ENCODE results near the gene NR0B2.

NR0B2 gene

DNA sequence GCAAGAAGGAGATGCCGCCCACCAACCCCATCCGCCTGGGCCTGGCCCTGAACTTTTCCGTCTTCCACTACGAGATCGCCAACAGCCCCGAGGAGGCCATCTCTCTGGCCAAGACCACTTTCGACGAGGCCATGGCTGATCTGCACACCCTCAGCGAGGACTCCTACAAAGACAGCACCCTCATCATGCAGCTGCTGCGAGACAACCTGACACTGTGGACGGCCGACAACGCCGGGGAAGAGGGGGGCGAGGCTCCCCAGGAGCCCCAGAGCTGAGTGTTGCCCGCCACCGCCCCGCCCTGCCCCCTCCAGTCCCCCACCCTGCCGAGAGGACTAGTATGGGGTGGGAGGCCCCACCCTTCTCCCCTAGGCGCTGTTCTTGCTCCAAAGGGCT is 50.1 kb downstream of the NR0B2 start:
- H3K4me3 ChIP-seq (ENCODE audit: control insufficient read depth, low read depth, low read length) = no peak overlapping the region
- no peak for DNase-seq (ENCODE audit: low read depth)
- TF ChIP-seq, protein P1, sequence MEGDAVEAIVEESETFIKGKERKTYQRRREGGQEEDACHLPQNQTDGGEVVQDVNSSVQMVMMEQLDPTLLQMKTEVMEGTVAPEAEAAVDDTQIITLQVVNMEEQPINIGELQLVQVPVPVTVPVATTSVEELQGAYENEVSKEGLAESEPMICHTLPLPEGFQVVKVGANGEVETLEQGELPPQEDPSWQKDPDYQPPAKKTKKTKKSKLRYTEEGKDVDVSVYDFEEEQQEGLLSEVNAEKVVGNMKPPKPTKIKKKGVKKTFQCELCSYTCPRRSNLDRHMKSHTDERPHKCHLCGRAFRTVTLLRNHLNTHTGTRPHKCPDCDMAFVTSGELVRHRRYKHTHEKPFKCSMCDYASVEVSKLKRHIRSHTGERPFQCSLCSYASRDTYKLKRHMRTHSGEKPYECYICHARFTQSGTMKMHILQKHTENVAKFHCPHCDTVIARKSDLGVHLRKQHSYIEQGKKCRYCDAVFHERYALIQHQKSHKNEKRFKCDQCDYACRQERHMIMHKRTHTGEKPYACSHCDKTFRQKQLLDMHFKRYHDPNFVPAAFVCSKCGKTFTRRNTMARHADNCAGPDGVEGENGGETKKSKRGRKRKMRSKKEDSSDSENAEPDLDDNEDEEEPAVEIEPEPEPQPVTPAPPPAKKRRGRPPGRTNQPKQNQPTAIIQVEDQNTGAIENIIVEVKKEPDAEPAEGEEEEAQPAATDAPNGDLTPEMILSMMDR (conservative IDR thresholded peaks at IDR 0.05; ENCODE audit: control insufficient read depth, insufficient read depth, low read depth, low read length) = no peak

DNA sequence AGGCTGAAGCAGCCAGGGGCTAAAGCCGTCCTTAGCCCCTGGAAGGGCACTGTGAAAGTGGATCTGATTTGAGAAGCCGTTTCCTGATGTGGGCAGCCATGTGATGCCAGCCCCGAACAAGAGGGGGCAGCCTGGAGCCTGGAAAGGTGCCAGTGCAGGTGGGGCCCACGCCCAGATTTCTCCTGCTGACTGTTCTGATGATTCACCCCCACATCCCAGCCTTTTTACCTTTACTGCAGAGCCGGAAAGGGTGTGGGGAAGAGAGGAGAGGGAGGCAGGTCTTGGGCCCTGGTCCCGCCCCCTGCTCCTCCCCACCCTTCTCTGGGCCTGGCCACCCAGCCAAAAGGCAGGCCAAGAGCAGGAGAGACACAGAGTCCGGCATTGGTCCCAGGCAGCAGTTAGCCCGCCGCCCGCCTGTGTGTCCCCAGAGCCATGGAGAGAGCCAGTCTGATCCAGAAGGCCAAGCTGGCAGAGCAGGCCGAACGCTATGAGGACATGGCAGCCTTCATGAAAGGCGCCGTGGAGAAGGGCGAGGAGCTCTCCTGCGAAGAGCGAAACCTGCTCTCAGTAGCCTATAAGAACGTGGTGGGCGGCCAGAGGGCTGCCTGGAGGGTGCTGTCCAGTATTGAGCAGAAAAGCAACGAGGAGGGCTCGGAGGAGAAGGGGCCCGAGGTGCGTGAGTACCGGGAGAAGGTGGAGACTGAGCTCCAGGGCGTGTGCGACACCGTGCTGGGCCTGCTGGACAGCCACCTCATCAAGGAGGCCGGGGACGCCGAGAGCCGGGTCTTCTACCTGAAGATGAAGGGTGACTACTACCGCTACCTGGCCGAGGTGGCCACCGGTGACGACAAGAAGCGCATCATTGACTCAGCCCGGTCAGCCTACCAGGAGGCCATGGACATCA is 50.7 kb downstream of the NR0B2 start, which contains the start of gene SFN:
TSS of gene SFN (plus strand) at position 369 of the 904 bp plus-strand sequence. CDS start at position 433, 64 bp downstream.
- TF ChIP-seq, protein P1 (conservative IDR thresholded peaks at IDR 0.05; ENCODE audit: control insufficient read depth, insufficient read depth, low read depth, low read length) = peak; percentile 17
- no peak for DNase-seq (ENCODE audit: low read depth)
- no peak within 1 kb of the TSS for H3K4me3 ChIP-seq (ENCODE audit: control insufficient read depth, low read depth, low read length)

DNA sequence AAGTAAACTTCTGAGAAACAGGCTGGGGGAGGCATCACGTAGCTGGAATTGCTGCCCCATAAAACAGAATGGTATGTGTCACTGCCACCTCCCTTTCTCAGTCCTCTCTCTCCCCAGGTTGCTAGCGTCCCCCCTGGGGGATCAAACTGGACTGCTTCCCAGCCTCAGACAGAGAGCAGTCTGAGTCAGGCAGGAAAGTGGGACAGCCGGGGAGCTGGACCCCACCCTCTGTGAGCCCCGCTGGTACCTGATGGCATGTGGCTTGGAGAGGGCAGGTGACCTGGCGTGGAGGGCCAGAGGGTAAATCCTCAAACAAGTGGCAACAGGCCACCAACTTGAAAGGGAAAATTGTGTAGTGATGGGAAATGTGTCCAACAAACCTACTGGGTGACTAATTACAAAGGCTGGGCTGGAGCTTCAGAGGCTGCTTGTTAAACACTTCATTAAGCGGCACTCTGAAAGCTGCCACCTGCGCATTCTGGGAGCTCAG is 51.8 kb downstream of the NR0B2 start:
- DNase-seq (ENCODE audit: low read depth) = peak; percentile 28
- no peak overlapping the region for H3K4me3 ChIP-seq (ENCODE audit: control insufficient read depth, low read depth, low read length)
- TF ChIP-seq, protein P1 (conservative IDR thresholded peaks at IDR 0.05; ENCODE audit: control insufficient read depth, insufficient read depth, low read depth, low read length) = no peak

All from fibroblast of mammary gland (primary cell).